Upper lobe of left lung (tissue), 6 donors: ENCODE data around the gene ZNF10. TPM values are rescaled to one million over a fixed set of nuclear protein-coding genes. Genes with fewer than 3 reads are reported as not detected.

ENCODE experiments used
- ATAC-seq, 2 donors: fragments of 200-7000 bp; cut with Tn5 transposase; one replicate each; pipeline ENCODE4 v1.9.1; 2022; ENCODE audit warnings: mild to moderate bottlenecking in 2 of 2, moderate library complexity in 2 of 2; ENCODE audit not compliant: low FRiP score in 2 of 2
- DNase-seq, 2 donors: peaks; one replicate each; pipeline ENCODE4 v3.0.0-alpha.2; 2019 to 2020
- H3K27ac ChIP-seq, 4 donors: fragments of 200-600 bp; sonication (generic); one replicate each; pipeline ENCODE4 v1.5.1; 2016 to 2019
- H3K27me3 ChIP-seq, 4 donors: fragments of 200-600 bp; sonication (generic); one replicate each; pipeline ENCODE4 v1.5.1; 2017 to 2019
- H3K36me3 ChIP-seq, 4 donors: fragments of 200-600 bp; sonication (generic); one replicate each; pipeline ENCODE4 v1.5.1; 2016 to 2019
- H3K4me1 ChIP-seq, 4 donors: fragments of 200-600 bp; sonication (generic); one replicate each; pipeline ENCODE4 v1.5.1; 2018 to 2019
- H3K4me3 ChIP-seq, 4 donors: fragments of 200-600 bp; sonication (generic); one replicate each; pipeline ENCODE4 v1.5.1; 2017 to 2019; ENCODE audit warnings: mild to moderate bottlenecking in 2 of 4, moderate library complexity in 1 of 4
- H3K9me3 ChIP-seq, 4 donors: fragments of 200-600 bp; sonication (generic); one replicate each; pipeline ENCODE4 v1.5.1; 2018 to 2019
- EP300 ChIP-seq, 4 donors: sonication (generic); formaldehyde crosslinking; IDR thresholded peaks; one replicate each; pipeline ENCODE4 v1.5.1; 2017; ENCODE audit warnings: antibody characterized with exemption in 4 of 4, control low read depth in 2 of 4
- POLR2A ChIP-seq, 4 donors: fragments of 450-650 bp; IDR thresholded peaks; one replicate each; pipeline ENCODE4 v1.5.1; 2016 to 2017; ENCODE audit warnings: antibody characterized with exemption in 4 of 4, mild to moderate bottlenecking in 2 of 4
- POLR2AphosphoS5 ChIP-seq, 2 donors: sonication (generic); formaldehyde crosslinking; IDR thresholded peaks; one replicate each; pipeline ENCODE4 v1.5.1; 2017; ENCODE audit warnings: antibody characterized with exemption in 2 of 2
- WGBS, 2 donors: methylation state at CpG; one replicate each; pipeline ENCODE4 v1.1.5; 2017 to 2018; 5-methylcytosine and 5-hydroxymethylcytosine counted together
- total RNA-seq, 6 donors: library from RNA; depleted of rRNA in 4 of 6; stranded (reverse); fragments of >200 nt in 4 of 6; gene quantifications; one replicate each; pipeline versions ENCODE4 v1.1.0 to v1.2.1, GENCODE V29; 2016 to 2021
- TF ChIP-seq, protein P1 (sequence below), 6 experiments: fragments of 450-650 bp in 4 of 6; fragments of 200-600 bp in 2 of 6; sonication (generic) in 2 of 6; IDR thresholded peaks; one replicate each; pipeline ENCODE4 v1.5.1; 2016 to 2019; ENCODE audit warnings: antibody characterized with exemption in 6 of 6
- donor health status: DM: no; HTN: no; CAD: no; lungs with moderate emphysema.
- donor health status: DM: no; HTN: yes; CAD: no; lungs with severe emphysema.

The ZNF10 gene
- total RNA-seq, 6 donors from 2014 or later = 1.1 to 16.8 (median 7.7) TPM

DNA sequence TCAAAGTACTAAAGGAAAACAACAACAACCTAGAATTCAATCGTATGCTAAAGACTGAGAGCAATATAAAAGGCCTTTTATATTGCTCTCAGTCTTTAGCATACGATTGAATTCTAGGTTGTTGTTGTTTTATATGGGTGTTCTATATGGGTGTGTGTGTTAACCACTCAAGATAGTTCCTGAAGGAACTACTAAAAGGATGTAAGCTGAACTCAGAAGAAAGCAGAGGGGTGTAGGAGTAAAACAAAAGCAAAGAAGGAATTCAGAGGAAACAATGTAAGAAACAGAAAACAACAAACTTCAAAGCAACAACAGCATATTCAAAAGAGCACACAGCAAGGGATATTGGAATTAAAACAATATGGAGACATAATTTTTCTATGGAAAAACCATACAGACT, 5.8 kb upstream of the ZNF10 start:
- H3K36me3 ChIP-seq = peaks cover 4 to 39% (median 17%) of the 10 kb centered on the region in 4 donors
- no peaks in the 10 kb centered on the region for H3K27me3 ChIP-seq
- H3K4me1 ChIP-seq = peaks cover 0 to 4% (median 0%) of the 10 kb centered on the region in 4 donors
- DNase-seq (no peak), ATAC-seq (no peak)
- H3K4me3 ChIP-seq = no peak overlapping the region
- 96 to 100% methylated on average over 2 of the region's 2 CpGs for WGBS, 2 donors
- H3K9me3 ChIP-seq = peaks cover 81 to 94% (median 91%) of the 10 kb centered on the region in 4 donors
- H3K27ac ChIP-seq = no peak overlapping the region
- TF ChIP-seq EP300 (IDR thresholded peaks at IDR 0.05) (no peak), POLR2A (IDR thresholded peaks at IDR 0.05) (no peak), POLR2AphosphoS5 (IDR thresholded peaks at IDR 0.05) (no peak)
- TF ChIP-seq, protein P1, sequence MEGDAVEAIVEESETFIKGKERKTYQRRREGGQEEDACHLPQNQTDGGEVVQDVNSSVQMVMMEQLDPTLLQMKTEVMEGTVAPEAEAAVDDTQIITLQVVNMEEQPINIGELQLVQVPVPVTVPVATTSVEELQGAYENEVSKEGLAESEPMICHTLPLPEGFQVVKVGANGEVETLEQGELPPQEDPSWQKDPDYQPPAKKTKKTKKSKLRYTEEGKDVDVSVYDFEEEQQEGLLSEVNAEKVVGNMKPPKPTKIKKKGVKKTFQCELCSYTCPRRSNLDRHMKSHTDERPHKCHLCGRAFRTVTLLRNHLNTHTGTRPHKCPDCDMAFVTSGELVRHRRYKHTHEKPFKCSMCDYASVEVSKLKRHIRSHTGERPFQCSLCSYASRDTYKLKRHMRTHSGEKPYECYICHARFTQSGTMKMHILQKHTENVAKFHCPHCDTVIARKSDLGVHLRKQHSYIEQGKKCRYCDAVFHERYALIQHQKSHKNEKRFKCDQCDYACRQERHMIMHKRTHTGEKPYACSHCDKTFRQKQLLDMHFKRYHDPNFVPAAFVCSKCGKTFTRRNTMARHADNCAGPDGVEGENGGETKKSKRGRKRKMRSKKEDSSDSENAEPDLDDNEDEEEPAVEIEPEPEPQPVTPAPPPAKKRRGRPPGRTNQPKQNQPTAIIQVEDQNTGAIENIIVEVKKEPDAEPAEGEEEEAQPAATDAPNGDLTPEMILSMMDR (IDR thresholded peaks at IDR 0.05) = no peak

DNA sequence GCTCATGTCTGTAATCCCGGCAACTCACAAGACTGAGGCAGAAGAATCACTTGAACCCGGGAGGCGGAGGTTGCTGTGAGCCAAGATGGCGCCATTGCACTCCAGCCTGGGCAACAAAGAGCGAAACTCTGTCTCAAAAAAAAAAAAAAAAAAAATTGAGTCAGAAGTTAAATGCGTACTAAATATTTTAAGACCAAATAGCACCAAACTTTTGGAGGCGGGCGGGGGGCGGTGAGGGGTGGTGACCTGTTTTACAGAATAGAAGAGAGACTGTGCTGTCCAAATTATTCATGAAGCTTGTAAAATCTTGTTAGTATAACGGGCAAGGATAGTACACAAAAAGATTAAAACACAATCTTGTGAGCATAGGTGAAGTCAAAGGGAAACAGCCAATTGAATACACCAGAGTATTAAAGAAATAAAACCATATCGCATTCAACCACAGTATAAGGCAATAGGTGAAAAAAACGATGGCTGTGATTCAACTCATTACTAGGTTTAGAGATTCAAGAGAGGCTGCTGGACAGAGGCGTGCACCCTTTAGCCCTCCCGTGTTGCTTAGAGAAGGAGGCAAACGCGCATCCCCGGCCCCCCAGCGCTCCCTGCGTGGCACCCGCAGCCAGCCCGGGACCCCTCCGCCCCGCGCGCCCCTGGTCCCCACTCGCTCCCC, 924 bp upstream of the ZNF10 start:
- ATAC-seq = peak in 1 of 2 donors; percentile 26
- Histone ChIP-seq H3K4me3 (peak overlapping the region; percentile 62 to 92 (median 72)), H3K36me3 (peaks cover 0 to 24% (median 6%) of the 10 kb centered on the region in 4 donors), H3K9me3 (peaks cover 32 to 69% (median 66%) of the 10 kb centered on the region in 4 donors), H3K27me3 (no peaks in the 10 kb centered on the region), H3K4me1 (peaks cover 0 to 7% (median 0%) of the 10 kb centered on the region in 4 donors), H3K27ac (peak overlapping the region; percentile 91 to 97 (median 92))
- TF ChIP-seq POLR2AphosphoS5 (IDR thresholded peaks at IDR 0.05) (no peak), POLR2A (IDR thresholded peaks at IDR 0.05) (no peak), EP300 (IDR thresholded peaks at IDR 0.05) (no peak)
- TF ChIP-seq, protein P1 (IDR thresholded peaks at IDR 0.05) = no peak
- DNase-seq = peak in 1 of 2 donors; percentile 30
- 28 to 34% methylated on average over 19 to 24 of the region's 26 CpGs for WGBS, 2 donors

DNA sequence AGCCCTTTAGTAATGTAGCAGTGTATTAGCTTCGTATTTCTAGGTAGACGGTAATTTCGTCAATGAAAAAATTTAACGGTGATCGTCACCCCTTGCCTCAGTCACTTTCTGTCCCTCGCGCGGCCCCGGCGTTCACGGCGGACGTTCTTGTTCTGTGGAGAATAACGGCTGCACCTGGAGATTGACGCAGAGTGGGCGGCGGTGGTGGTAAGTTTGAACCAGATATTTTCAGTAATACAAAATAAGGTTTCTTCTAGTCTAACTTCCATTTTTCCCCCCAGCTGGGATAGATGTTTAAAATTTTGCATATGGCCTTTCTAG, 341 bp downstream of the ZNF10 start:
- Histone ChIP-seq H3K36me3 (peaks cover 7 to 26% (median 13%) of the 10 kb centered on the region in 4 donors), H3K9me3 (peaks cover 24 to 69% (median 65%) of the 10 kb centered on the region in 4 donors), H3K4me3 (peak overlapping the region; percentile 62 to 92 (median 72)), H3K4me1 (peaks cover 0 to 7% (median 0%) of the 10 kb centered on the region in 4 donors), H3K27me3 (no peaks in the 10 kb centered on the region), H3K27ac (peak overlapping the region; percentile 91 to 97 (median 92))
- ATAC-seq = no peak
- peak; percentile 23 to 85 for DNase-seq
- TF ChIP-seq EP300 (IDR thresholded peaks at IDR 0.05) (no peak), POLR2AphosphoS5 (IDR thresholded peaks at IDR 0.05) (no peak), POLR2A (IDR thresholded peaks at IDR 0.05) (no peak)
- TF ChIP-seq, protein P1 (IDR thresholded peaks at IDR 0.05) = no peak
- 2% methylated on average over 17 of the region's 17 CpGs for WGBS, 2 donors

DNA sequence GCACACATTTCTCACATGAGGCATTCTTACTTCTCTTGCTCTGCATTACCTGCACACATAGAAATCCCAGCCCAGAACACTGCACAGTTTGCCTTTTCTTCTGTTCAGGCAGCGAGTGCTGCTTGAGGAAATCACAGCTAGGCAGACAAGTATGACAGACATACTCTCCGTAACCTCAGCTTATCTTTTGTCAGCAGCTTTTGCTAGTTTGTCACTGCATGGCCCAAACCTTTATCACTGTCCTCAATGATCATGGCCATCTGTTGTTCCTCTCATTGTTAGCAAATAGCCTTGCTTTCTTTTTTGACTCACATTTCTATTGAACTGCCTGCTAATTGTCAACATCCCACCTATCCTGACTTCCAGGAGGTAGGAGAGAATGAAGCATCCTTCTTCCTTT, 5.3 kb downstream of the ZNF10 start:
- WGBS, 2 donors = 90 to 98% methylated on average over 2 of the region's 2 CpGs
- peaks cover 39 to 87% (median 82%) of the 10 kb centered on the region in 4 donors for H3K9me3 ChIP-seq

More for the DNA sequence above, 5.3 kb downstream of the ZNF10 start:
- Histone ChIP-seq H3K36me3 (peaks cover 13 to 59% (median 32%) of the 10 kb centered on the region in 4 donors), H3K4me3 (no peak overlapping the region), H3K4me1 (no peaks in the 10 kb centered on the region), H3K27ac (no peak overlapping the region), H3K27me3 (no peaks in the 10 kb centered on the region)
- TF ChIP-seq, protein P1 (IDR thresholded peaks at IDR 0.05) = no peak
- TF ChIP-seq POLR2A (IDR thresholded peaks at IDR 0.05) = no peak
- DNase-seq (no peak), ATAC-seq (no peak)
